Measurements from ENCODE around the gene CASK. TPM values are rescaled to one million over a fixed set of nuclear protein-coding genes. Genes with fewer than 3 reads are reported as not detected.
"Not testable (repeated sequence)": the region's sequence is repeated elsewhere in the genome, so short reads cannot be mapped to it uniquely, and the experiment has no call there.

The CASK gene
- total RNA-seq, 2 donors from 2014 or later = 15.0 to 17.0 TPM

GRCh38 chrX:41720125-41720779 lies 203.1 kb downstream of the CASK start:
- DNase-seq (ENCODE audit: low spot score) = no peak
- no peaks in the 10 kb centered on the region for H3K36me3 ChIP-seq
- no peak overlapping the region for H3K27ac ChIP-seq
- peaks cover 0 to 15% of the 10 kb centered on the region in 2 donors for H3K9me3 ChIP-seq
- no peak overlapping the region for H3K4me3 ChIP-seq
- H3K4me1 ChIP-seq = no peaks in the 10 kb centered on the region
- TF ChIP-seq CTCF (IDR thresholded peaks at IDR 0.05) = no peak
- H3K27me3 ChIP-seq = no peaks in the 10 kb centered on the region

GRCh38 chrX:41719610-41720009 lies 203.7 kb downstream of the CASK start:
- H3K9me3 ChIP-seq = peaks cover 0 to 15% of the 10 kb centered on the region in 2 donors
- DNase-seq (ENCODE audit: low spot score); H3K27me3 ChIP-seq; H3K27ac ChIP-seq; H3K4me3 ChIP-seq; H3K36me3 ChIP-seq; H3K4me1 ChIP-seq: not testable (repeated sequence)

GRCh38 chrX:41718481-41719235 lies 204.7 kb downstream of the CASK start:
- no peak for TF ChIP-seq CTCF (IDR thresholded peaks at IDR 0.05)
- Histone ChIP-seq H3K27me3 (no peaks in the 10 kb centered on the region), H3K27ac (no peak overlapping the region)

GRCh38 chrX:41716767-41717473 lies 206.4 kb downstream of the CASK start:
- Histone ChIP-seq H3K4me1 (no peaks in the 10 kb centered on the region), H3K27me3 (no peaks in the 10 kb centered on the region), H3K9me3 (peaks cover 0 to 15% of the 10 kb centered on the region in 2 donors), H3K36me3 (no peaks in the 10 kb centered on the region), H3K27ac (no peak overlapping the region), H3K4me3 (no peak overlapping the region)
- DNase-seq (ENCODE audit: low spot score) = no peak
- no peak for TF ChIP-seq CTCF (IDR thresholded peaks at IDR 0.05)

More at GRCh38 chrX:41718481-41719235, 204.7 kb downstream of the CASK start:
- H3K4me1 ChIP-seq = no peaks in the 10 kb centered on the region
- no peak overlapping the region for H3K4me3 ChIP-seq
- DNase-seq (ENCODE audit: low spot score) = no peak
- peaks cover 0 to 15% of the 10 kb centered on the region in 2 donors for H3K9me3 ChIP-seq
- no peaks in the 10 kb centered on the region for H3K36me3 ChIP-seq

GRCh38 chrX:41716222-41716621 lies 207.1 kb downstream of the CASK start:
- H3K27me3 ChIP-seq = no peaks in the 10 kb centered on the region
- no peaks in the 10 kb centered on the region for H3K36me3 ChIP-seq
- no peak overlapping the region for H3K4me3 ChIP-seq
- no peak for DNase-seq (ENCODE audit: low spot score)
- no peak overlapping the region for H3K27ac ChIP-seq
- H3K4me1 ChIP-seq = no peaks in the 10 kb centered on the region
- TF ChIP-seq CTCF (IDR thresholded peaks at IDR 0.05) = no peak
- H3K9me3 ChIP-seq = peaks cover 0 to 15% of the 10 kb centered on the region in 2 donors
